Naive thymus-derived CD4-positive, alpha-beta T cell (primary cell): Measurements from ENCODE around the gene ANKRD61. TPM values are rescaled to one million over a fixed set of nuclear protein-coding genes. Genes with fewer than 3 reads are reported as not detected.

Experiments used
- ATAC-seq: fragments of 150-1000 bp; cut with Tn5 transposase; 2 replicates; pipeline ENCODE4 v1.10.0; 2021; ENCODE audit warnings: mild to moderate bottlenecking, moderate library complexity
- CTCF ChIA-PET: fragments of 350-600 bp; sonication (Branson Sonifier 250); formaldehyde crosslinking; loops from one replicate; lab custom pipeline; 2021; ENCODE audit warnings: antibody characterized with exemption; lab: Charles Lee
- POLR2A ChIA-PET: fragments of 350-600 bp; sonication (Branson Sonifier 250); formaldehyde crosslinking; loops from one replicate; lab custom pipeline; 2021; ENCODE audit warnings: antibody characterized with exemption, inconsistent platforms; lab: Charles Lee
- DNase-seq, 9 donors: peaks; one replicate each; pipeline versions ENCODE4 v3.0.0 to v3.0.0-alpha.2; 2020 to 2022; ENCODE audit warnings: mixed read lengths in 1 of 9
- H3K27ac ChIP-seq: one replicate; pipeline ENCODE4 v1.7.0; 2013; ENCODE audit warnings: mild to moderate bottlenecking, low read depth, low read length, moderate library complexity
- H3K27me3 ChIP-seq, 2 donors: one replicate each; pipeline ENCODE4 v1.7.0; 2013; ENCODE audit warnings: low read length in 2 of 2, mild to moderate bottlenecking in 2 of 2, moderate library complexity in 2 of 2; ENCODE audit not compliant: control insufficient read depth in 2 of 2, insufficient read depth in 2 of 2
- H3K36me3 ChIP-seq, 3 experiments: 1 replicate in 2 of 3; 2 replicates in 1 of 3; pipeline ENCODE4 v1.7.0; 2013; ENCODE audit warnings: low read length in 3 of 3, mild to moderate bottlenecking in 3 of 3, moderate library complexity in 1 of 3; ENCODE audit not compliant: insufficient read depth in 3 of 3, control insufficient read depth in 2 of 3
- H3K4me1 ChIP-seq, 2 donors: one replicate each; pipeline ENCODE4 v1.7.0; 2013; ENCODE audit warnings: low read length in 2 of 2, mild to moderate bottlenecking in 2 of 2, moderate library complexity in 1 of 2; ENCODE audit not compliant: control insufficient read depth in 2 of 2, insufficient read depth in 2 of 2
- H3K4me3 ChIP-seq: 2 replicates; pipeline ENCODE4 v1.7.0; 2013; ENCODE audit warnings: mild to moderate bottlenecking, low read length
- H3K9me3 ChIP-seq, 3 experiments: 1 replicate in 2 of 3; 2 replicates in 1 of 3; pipeline ENCODE4 v1.7.0; 2013; ENCODE audit warnings: low read length in 3 of 3; ENCODE audit not compliant: control insufficient read depth in 2 of 3
- H3K27ac Mint-ChIP-seq, 9 donors: one replicate each; pipeline ENCODE4 v1.8.0; 2020 to 2022; ENCODE audit warnings: mixed read lengths in 9 of 9, mild to moderate bottlenecking in 8 of 9, moderate library complexity in 5 of 9, inconsistent platforms in 2 of 9
- H3K27me3 Mint-ChIP-seq, 5 donors: one replicate each; pipeline ENCODE4 v1.8.0; 2021 to 2022; ENCODE audit warnings: mixed read lengths in 5 of 5, mild to moderate bottlenecking in 1 of 5
- H3K36me3 Mint-ChIP-seq, 5 donors: one replicate each; pipeline ENCODE4 v1.8.0; 2020 to 2022; ENCODE audit warnings: mixed read lengths in 5 of 5, mild to moderate bottlenecking in 3 of 5, inconsistent platforms in 1 of 5
- H3K4me1 Mint-ChIP-seq, 7 donors: one replicate each; pipeline ENCODE4 v1.8.0; 2020 to 2022; ENCODE audit warnings: mixed read lengths in 7 of 7, mild to moderate bottlenecking in 3 of 7, inconsistent platforms in 1 of 7
- H3K4me3 Mint-ChIP-seq, 10 donors: one replicate each; pipeline ENCODE4 v1.8.0; 2020 to 2022; ENCODE audit warnings: mild to moderate bottlenecking in 10 of 10, mixed read lengths in 10 of 10, moderate library complexity in 6 of 10, inconsistent platforms in 2 of 10
- H3K9me3 Mint-ChIP-seq, 11 donors: one replicate each; pipeline ENCODE4 v1.8.0; 2020 to 2022; ENCODE audit warnings: mixed read lengths in 11 of 11, mild to moderate bottlenecking in 4 of 11, inconsistent platforms in 1 of 11, moderate library complexity in 1 of 11
- intact Hi-C, 2 donors: fragments of 100-400 bp; cut with micrococcal nuclease; formaldehyde crosslinking; loops; one replicate each; pipeline ENCODE4 v1.15.1; 2023
- polyA plus RNA-seq, 2 donors: library from polyadenylated mRNA; unstranded; fragments of 300-500 nt; fragmentation: Illumina TruSeq; gene quantifications; one replicate each; pipeline ENCODE4 v1.2.3, GENCODE V29; 2021
- total RNA-seq, 6 experiments: library from RNA in 5 of 6; stranded (reverse) in 5 of 6; gene quantifications; 1 replicate in 5 of 6; 2 replicates in 1 of 6; pipeline ENCODE4 v1.2.3 and lab custom pipeline; 2021 to 2026

Gene ANKRD61
- total and polyA plus RNA-seq, 7 experiments from 2014 or later, result 0.29 to 0.50 TPM; not detected in 5

GRCh38 chr7:6016653-6016966 lies 14.6 kb upstream of the ANKRD61 start:
- intact Hi-C loops, result no loop called here
- ATAC-seq (no peak), DNase-seq (no peak)
- Mint-ChIP-seq H3K36me3 (peaks cover 9 to 27% (median 14%) of the 10 kb centered on the region in 5 donors), H3K9me3 (no peaks in the 10 kb centered on the region), H3K27me3 (no peaks in the 10 kb centered on the region), H3K4me1 (peaks cover 3 to 16% (median 12%) of the 10 kb centered on the region in 7 donors), H3K27ac (peak overlapping the region in 4 of 9 donors; percentile 57 to 71 (median 64)), H3K4me3 (no peak overlapping the region)
- no peak overlapping the region for H3K27ac ChIP-seq
- peaks cover 0 to 54% (median 21%) of the 10 kb centered on the region in 3 experiments for H3K36me3 ChIP-seq
- H3K27me3 ChIP-seq, result no peaks in the 10 kb centered on the region
- no peaks in the 10 kb centered on the region for H3K9me3 ChIP-seq
- ChIA-PET CTCF (interaction anchor here (0.6 to 0.7 kb wide), 2 partner anchors 20 to 1054 kb away, joined by 4 read pairs; no protein-coding TSS in a partner anchor), POLR2A (no interaction called here)
- H3K4me3 ChIP-seq, result no peak overlapping the region
- no peaks in the 10 kb centered on the region for H3K4me1 ChIP-seq

- no peaks in the 10 kb centered on the region for H3K27me3 Mint-ChIP-seq
- no peak for ATAC-seq
- no peaks in the 10 kb centered on the region for H3K9me3 Mint-ChIP-seq
- H3K27ac ChIP-seq, result no peak overlapping the region
- peaks cover 12 to 86% (median 22%) of the 10 kb centered on the region in 3 experiments for H3K36me3 ChIP-seq
- peaks cover 22 to 53% (median 31%) of the 10 kb centered on the region in 5 donors for H3K36me3 Mint-ChIP-seq
- no peaks in the 10 kb centered on the region for H3K27me3 ChIP-seq
- DNase-seq, result no peak
- peaks cover 2 to 10% (median 8%) of the 10 kb centered on the region in 7 donors for H3K4me1 Mint-ChIP-seq
- ChIA-PET POLR2A (no interaction called here), CTCF (interaction anchor here (0.6 kb wide), 1 partner anchor 86 kb away, joined by 6 read pairs; no protein-coding TSS in a partner anchor)
- H3K4me1 ChIP-seq, result no peaks in the 10 kb centered on the region
- intact Hi-C loops, result no loop called here
- H3K4me3 ChIP-seq, result no peak overlapping the region
- H3K27ac Mint-ChIP-seq, result peak overlapping the region in 5 of 9 donors; percentile 12 to 65 (median 38)
- H3K4me3 Mint-ChIP-seq, result no peak overlapping the region
- H3K9me3 ChIP-seq, result no peaks in the 10 kb centered on the region
Measured at GRCh38 chr7:6020371-6021286, 10.5 kb upstream of the ANKRD61 start.

- H3K9me3 ChIP-seq, result no peaks in the 10 kb centered on the region
- peak overlapping the region in 4 of 9 donors; percentile 11 to 70 (median 20) for H3K27ac Mint-ChIP-seq
- ChIA-PET POLR2A (no interaction called here), CTCF (no interaction called here)
- H3K9me3 Mint-ChIP-seq, result no peaks in the 10 kb centered on the region
- DNase-seq (no peak), ATAC-seq (no peak)
- H3K4me1 ChIP-seq, result peaks cover 9 to 15% of the 10 kb centered on the region in 2 donors
- no peak overlapping the region for H3K27ac ChIP-seq
- H3K27me3 Mint-ChIP-seq, result no peaks in the 10 kb centered on the region
- H3K27me3 ChIP-seq, result no peaks in the 10 kb centered on the region
- no peak overlapping the region for H3K4me3 Mint-ChIP-seq
- H3K36me3 Mint-ChIP-seq, result peaks cover 18 to 49% (median 37%) of the 10 kb centered on the region in 5 donors
- H3K4me3 ChIP-seq, result no peak overlapping the region
- peaks cover 14 to 26% (median 24%) of the 10 kb centered on the region in 7 donors for H3K4me1 Mint-ChIP-seq
- intact Hi-C loops, result no loop called here
- peaks cover 4 to 80% (median 22%) of the 10 kb centered on the region in 3 experiments for H3K36me3 ChIP-seq
Measured at GRCh38 chr7:6022707-6023106, 8.5 kb upstream of the ANKRD61 start.

GRCh38 chr7:6023974-6024435 lies 7.2 kb upstream of the ANKRD61 start:
- H3K4me1 ChIP-seq, result peaks cover 9 to 15% of the 10 kb centered on the region in 2 donors
- H3K4me3 ChIP-seq, result no peak overlapping the region
- H3K27me3 Mint-ChIP-seq, result no peaks in the 10 kb centered on the region
- ChIA-PET CTCF (no interaction called here), POLR2A (interaction anchor here (0.6 to 0.9 kb wide), 3 partner anchors 12 to 240 kb away, joined by 3 read pairs; no protein-coding TSS in a partner anchor)
- H3K27ac Mint-ChIP-seq, result peak overlapping the region in 8 of 9 donors; percentile 38 to 80 (median 60)
- H3K4me3 Mint-ChIP-seq, result peak overlapping the region in 1 of 10 donors; percentile 8
- H3K9me3 Mint-ChIP-seq, result no peaks in the 10 kb centered on the region
- H3K4me1 Mint-ChIP-seq, result peaks cover 14 to 32% (median 26%) of the 10 kb centered on the region in 7 donors
- no peak overlapping the region for H3K27ac ChIP-seq
- no peaks in the 10 kb centered on the region for H3K27me3 ChIP-seq
- intact Hi-C loops, result no loop called here
- peaks cover 18 to 55% (median 43%) of the 10 kb centered on the region in 5 donors for H3K36me3 Mint-ChIP-seq
- peaks cover 11 to 83% (median 28%) of the 10 kb centered on the region in 3 experiments for H3K36me3 ChIP-seq
- H3K9me3 ChIP-seq, result no peaks in the 10 kb centered on the region
- ATAC-seq, result no peak
- no peak for DNase-seq

- Histone ChIP-seq H3K4me3 (peak overlapping the region; percentile 14), H3K9me3 (no peaks in the 10 kb centered on the region), H3K27ac (peak overlapping the region; percentile 72), H3K4me1 (peaks cover 10 to 15% of the 10 kb centered on the region in 2 donors), H3K27me3 (no peaks in the 10 kb centered on the region), H3K36me3 (peaks cover 11 to 83% (median 30%) of the 10 kb centered on the region in 3 experiments)
- POLR2A ChIA-PET, result interaction anchor here (1.3 to 1.5 kb wide), 2 partner anchors 17 kb away, joined by 3 read pairs; partner anchors contain the start of gene AIMP2
- Mint-ChIP-seq H3K4me1 (peaks cover 14 to 32% (median 26%) of the 10 kb centered on the region in 7 donors), H3K27me3 (no peaks in the 10 kb centered on the region), H3K27ac (peak overlapping the region; percentile 88 to 96 (median 93)), H3K36me3 (peaks cover 10 to 51% (median 39%) of the 10 kb centered on the region in 5 donors), H3K9me3 (no peaks in the 10 kb centered on the region), H3K4me3 (peak overlapping the region; percentile 73 to 89 (median 83))
- CTCF ChIA-PET, result interaction anchor here (0.8 to 1.8 kb wide), 3 partner anchors 17 to 297 kb away, joined by 3 to 9 read pairs (median 4); partner anchors contain the start of genes AIMP2 and PMS2
- intact Hi-C loops, result loop anchor here in 1 of 2 donors (1.0 kb wide), 1 partner anchor 17 kb away; the partner anchor contains the start of genes AIMP2 and PMS2
- DNase-seq (peak; percentile 48 to 74 (median 69)), ATAC-seq (peak; percentile 98)
Measured at GRCh38 chr7:6026011-6026819, 5.0 kb upstream of the ANKRD61 start.
